GM18511 (cell line): ENCODE data around the gene CNTFR.

Experiments used
- ATAC-seq: cut with Tn5 transposase; IDR thresholded peaks from one replicate; pipeline ENCODE4 v1.9.1; 2021; ENCODE audit warnings: mild to moderate bottlenecking, moderate library complexity; ENCODE audit not compliant: unreplicated experiment

The CNTFR gene

GRCh38 chr9:34590381-34591247 is 1.1 kb upstream of the CNTFR start:
- ATAC-seq, result no peak

- no peak for ATAC-seq
These were observed 571 bp downstream of the CNTFR start for GRCh38 chr9:34588671-34589635.

DNA sequence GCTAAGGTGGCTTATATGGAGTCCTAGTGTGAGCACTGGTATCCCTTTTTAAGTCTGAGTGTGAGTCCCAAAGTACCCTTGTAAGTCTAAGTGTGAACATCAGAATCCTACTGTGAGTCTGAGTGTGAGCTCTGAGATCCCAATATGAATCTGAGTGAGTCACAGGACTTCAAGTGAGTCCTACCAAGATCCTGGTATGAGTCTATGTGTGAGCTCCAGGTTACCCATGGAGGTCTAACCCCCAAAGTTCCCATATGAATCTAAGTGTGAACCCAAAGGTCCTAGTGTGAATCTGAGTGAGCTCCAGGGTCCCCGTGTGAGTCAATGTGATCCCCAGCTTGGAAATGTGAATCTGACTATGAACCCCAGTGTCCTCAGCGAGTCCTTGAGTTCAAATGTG is 2.3 kb downstream of the CNTFR start:
- no peak for ATAC-seq

DNA sequence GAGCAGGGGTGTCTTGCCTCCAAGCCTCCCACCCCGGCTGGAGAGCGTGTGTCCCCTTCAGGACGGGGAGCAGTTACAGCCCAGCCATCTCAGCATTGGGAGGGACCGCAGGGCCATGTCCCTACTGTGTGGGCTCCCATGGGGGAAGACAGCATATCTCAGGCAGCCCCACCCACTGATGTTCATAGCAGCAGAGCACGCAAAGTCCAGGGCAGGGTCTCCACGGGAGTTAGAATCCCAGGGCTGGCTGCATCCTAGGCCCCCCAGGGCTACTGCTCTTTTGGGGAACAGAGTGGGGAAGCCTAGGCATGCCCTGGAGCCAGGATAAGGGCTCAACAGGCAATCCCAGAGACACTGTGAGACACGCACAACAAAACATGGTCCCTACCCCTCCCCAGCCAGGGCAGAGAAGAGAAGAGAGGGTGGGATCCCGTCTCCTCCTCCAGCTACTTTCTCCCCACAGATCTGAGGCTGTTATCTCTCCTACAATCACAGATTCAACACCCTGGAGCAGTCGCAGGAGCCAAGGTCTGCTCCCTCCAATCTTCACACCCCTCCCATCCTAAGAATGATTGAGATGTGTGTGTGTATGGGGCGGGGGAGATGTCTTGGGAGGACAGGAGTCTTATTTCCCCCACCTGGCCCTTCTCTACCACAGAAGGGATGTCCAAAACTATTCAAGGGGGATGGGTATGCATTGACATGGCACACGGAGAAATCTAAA is 3.4 kb downstream of the CNTFR start:
- ATAC-seq, result no peak

DNA sequence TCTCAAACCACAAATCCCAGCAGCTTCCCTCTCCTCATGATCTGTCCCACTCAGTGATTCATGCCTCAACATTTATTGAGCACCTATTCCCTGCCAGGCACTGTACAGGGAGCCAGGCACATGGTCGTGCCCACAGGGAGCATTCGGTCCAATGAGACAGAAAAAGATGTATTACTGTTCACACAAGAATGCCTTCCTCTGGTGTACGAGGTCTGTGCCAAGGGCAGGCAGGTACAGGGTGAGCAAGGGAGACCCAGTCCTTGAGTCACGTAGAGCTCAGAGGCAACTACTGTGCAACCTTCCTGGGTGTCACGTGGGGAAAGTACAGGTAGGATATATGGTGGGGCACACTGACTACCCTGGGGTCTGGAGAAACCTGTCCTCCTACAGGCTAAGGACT is 4.6 kb downstream of the CNTFR start:
- ATAC-seq, result no peak

GRCh38 chr9:34582787-34583186 is 6.7 kb downstream of the CNTFR start:
- no peak for ATAC-seq

- ATAC-seq, result no peak
These were observed 8.2 kb downstream of the CNTFR start for GRCh38 chr9:34581318-34581717.

DNA sequence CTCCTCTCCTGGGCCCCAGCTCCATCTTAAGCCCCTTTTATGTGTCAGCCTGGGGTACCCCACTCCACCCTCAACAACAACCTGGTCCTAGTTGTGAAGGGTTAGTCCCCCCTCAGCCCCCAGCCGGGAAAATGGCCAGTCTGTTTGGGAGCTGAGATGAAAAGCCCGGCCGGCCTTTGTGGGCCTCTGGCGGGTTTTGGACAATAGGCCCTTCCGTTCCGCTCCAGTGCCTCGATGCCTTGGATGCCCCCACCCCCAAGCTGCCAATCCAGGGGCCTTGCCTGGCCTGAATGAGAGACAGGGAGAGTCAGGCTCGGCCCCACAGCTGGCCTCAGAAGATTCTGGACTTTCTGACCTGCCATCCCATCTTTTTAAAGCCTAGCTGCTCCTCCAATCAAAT is 9.2 kb downstream of the CNTFR start:
- ATAC-seq, result no peak

DNA sequence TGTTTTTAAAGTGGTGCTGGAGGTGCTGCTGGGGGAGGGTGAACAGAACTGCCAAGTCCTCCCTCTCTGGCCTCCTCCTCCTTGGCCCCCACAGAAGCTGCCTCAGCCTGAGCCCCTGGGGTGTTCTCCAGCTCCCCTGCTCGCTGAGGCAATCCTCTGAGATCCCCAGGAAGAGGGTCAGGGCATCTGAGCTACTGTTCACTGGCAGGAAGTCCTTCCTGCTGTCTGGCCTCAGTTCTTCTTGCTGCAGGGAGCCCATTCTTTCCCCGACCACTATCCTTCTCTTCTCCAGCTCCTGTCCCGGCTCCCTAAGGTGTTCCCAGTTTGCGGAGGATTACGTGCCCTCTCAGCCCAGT is 9.7 kb downstream of the CNTFR start:
- no peak for ATAC-seq

- ATAC-seq, result no peak
These were observed 10.3 kb downstream of the CNTFR start for GRCh38 chr9:34579104-34579807.

- ATAC-seq, result no peak
These were observed 11.1 kb downstream of the CNTFR start for GRCh38 chr9:34578241-34579103.

DNA sequence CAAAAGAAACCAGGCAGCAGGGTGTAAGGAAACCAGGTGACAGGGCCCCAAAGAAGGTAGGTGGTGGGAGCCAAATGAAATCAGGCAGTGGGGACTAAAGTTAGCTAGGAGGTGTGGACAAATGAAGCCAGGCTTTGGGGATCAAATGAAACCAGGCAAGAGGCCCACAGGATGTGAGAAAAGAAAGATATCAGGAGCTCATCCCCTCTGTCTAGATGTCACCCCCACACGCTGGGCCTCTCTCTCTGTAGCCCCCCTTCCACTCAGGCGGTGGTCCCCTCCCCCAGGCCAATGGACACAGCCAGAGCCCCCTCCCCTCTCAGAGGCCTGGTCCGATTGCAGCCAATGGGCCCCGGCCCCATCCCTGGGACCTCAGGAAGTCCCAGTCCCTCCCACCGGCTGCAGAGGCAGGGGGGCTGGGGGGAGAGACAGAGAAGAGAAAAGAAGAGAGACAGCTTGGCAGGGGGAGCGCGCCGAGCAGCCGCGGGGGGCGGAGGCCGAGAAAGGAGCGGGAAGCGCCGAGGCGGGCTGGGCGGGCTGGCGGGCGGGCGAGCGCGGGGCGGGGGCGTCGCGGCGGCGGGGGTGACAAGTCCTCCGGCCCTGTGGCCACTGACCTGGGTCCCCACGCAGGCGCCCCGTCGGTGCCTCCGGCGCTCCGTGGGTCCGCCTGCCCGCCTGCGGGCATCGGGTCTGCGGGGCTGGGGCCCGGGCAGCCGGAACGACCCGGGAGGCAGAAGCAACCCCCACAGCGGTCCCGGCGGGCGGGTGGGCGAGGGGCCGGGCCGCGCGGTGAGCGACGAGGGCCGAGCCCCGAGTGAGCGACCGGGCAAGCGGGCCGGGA is 11.9 kb downstream of the CNTFR start:
- ATAC-seq, result no peak

DNA sequence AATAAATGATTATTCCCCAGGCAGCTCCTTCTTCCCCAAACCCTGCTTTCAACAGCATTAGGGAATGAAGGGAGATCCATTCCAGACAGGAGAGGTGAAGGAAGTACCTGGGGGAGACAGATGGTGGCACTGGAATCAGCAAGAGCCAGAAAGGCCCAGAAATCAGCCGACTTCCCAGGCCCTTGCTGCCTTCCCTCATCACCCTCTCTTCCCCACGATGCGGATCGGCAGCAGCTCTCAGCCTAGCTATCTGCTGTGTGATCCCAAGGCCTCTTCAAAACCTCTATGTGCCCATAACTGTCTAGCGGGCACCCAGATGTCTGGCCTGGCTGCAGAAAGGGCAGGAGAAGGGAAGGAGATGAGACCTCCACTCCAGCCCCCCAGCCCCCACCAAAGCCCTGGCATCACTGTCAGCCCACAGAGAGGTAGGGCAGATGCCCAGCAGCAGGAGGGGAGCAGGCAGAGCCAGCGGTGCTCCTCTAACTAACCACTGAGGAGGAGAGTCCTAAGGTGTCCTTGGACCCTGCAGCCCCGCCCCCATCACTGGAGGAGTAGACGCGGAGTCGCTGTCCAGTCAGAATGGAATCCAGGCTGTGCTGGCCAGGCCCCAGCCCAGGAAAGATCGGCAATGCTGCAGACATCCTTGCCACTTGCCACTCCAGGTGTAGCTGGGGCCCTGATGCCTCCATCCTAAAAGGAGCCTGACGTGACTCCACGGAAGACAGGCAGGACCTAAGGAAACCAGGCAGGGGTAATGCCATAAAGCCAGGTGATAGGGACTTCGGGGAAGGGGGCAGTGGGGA is 12.7 kb downstream of the CNTFR start:
- no peak for ATAC-seq

DNA sequence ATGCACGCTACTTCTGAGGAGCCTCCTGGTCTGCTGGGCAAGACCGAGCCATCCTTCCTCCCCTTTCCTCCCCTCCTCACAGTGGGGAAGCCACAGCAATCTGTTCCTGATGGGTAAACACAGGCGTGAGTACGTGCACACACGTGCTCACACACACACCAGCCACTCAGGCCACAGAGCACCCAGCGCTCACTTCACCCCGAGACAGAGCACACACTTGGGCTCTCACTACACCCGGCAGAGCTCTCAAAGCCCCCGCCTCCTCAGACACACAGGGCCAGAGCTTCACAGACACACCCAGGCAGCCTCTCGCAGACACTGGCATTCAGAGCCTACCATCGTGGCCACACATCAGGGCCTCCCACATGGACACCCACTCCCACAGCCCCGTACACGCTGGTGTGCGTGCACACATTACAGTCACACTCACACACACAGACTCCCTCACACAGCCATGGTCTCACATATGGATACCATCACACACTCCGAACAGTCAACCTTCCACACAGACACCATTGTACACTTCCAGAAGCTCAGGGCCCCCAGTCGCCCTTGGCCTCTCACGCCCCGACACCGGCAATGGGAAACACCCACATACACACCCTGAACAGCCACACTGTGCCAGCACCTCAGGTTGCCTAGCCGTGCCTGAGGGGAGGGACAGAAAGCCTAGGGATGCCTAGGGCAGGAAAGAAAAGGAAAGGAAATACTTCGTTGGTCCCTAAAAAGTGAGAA is 13.5 kb downstream of the CNTFR start:
- ATAC-seq, result no peak

- no peak for ATAC-seq
These were observed 14.3 kb downstream of the CNTFR start for GRCh38 chr9:34575241-34575640.

DNA sequence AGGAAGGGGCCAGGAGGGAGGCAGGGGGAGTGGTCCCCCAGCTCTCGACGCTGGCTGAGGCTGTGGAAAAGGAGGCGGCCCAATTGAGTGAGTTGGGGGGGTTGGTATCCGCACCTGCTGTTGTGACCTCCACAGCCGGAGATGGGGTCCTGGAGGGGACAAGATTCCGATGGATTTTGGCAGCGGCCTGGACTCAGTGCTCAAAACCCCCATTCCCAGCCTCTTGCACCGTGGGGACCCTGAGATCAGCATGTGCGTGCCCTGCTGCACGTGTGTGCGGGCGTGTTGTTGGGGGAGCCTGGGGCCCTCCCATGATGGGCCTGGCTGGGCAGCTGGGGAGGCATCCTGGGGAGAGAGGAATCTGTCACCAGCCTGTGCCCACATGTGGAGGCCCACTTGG is 15.0 kb downstream of the CNTFR start:
- ATAC-seq, result no peak

GRCh38 chr9:34573599-34574325 is 15.8 kb downstream of the CNTFR start:
- no peak for ATAC-seq
